GM21825 (cell line): Measurements from ENCODE around the gene CLEC4G.
"Not testable (repeated sequence)": the region's sequence is repeated elsewhere in the genome, so short reads cannot be mapped to it uniquely, and the experiment has no call there.

ENCODE experiments used
- ATAC-seq: cut with Tn5 transposase; IDR thresholded peaks from one replicate; pipeline ENCODE4 v1.9.1; 2021; ENCODE audit warnings: mild to moderate bottlenecking, moderate library complexity; ENCODE audit not compliant: unreplicated experiment

CLEC4G gene

DNA sequence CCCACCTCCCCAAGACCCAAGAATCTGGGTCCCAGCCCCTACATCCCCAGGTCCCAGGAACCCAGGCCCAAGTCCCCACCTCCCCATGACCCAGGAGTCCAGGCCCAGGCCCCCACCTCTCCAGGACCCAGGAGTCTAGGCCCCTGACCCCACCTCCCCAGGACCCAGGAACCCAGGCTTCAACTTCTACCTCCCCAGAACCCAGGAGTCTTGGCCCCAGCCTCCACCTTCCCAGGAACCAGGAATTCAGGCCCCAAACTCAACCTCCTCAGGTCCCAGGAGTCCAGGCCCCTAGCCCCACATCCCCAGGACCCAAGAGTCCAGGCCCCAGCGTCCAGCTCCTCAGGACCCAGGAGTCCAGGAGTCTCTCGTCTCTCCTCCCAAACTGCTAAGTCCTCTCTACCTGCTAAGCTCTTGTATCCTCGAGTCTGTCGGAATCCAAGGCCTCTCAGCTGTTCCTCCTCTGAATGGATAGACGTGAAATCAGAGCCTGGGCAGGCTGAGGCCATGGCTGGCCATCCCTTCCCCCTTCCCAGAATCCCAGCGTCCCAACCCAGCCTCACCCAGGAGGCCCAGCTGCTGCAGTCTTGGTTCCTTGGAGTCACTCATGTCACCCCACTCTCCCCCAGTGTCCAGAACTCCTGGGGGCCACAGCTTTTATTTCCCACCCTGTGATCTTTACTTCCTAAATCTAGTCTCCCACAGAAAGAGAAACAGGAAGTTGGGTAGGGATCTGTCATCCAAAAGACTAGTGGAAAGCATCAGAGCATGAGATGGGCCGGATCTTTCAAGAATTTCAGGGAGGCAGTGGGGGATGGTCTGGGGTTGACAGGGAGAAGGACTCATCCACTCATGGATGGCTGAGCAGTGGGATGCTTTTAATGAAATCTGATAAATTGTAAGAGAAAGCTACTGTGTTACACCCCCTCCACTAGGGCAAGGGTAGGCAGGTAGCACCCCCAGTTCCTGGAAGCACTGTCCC is 15.3 kb upstream of the CLEC4G start, which contains the start of gene CD209:
Gene CD209 (minus strand): TSS at position 632 of the 982 bp plus-strand sequence. CDS start 23 bp downstream, at position 609.
- no peak for ATAC-seq

DNA sequence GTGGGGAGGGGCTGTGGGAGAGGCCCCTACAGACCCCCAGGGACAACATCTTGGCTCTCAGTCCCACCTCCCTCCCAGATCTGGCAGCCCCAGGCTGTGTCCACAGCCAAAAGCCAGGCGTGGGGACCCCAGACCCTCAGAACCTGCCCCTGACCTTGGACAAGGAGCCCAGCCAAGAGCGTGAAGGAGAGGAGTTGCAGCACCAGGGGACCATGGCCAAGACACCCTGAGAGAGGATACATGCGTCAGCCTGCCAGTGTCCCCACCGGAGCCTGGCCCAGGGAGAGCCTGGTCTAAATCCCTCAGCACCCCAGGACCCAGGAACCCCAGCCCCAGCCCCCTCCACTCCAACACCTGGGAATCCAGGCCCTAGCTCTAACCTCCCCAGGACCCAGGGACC is 14.4 kb upstream of the CLEC4G start:
- not testable (repeated sequence) for ATAC-seq

DNA sequence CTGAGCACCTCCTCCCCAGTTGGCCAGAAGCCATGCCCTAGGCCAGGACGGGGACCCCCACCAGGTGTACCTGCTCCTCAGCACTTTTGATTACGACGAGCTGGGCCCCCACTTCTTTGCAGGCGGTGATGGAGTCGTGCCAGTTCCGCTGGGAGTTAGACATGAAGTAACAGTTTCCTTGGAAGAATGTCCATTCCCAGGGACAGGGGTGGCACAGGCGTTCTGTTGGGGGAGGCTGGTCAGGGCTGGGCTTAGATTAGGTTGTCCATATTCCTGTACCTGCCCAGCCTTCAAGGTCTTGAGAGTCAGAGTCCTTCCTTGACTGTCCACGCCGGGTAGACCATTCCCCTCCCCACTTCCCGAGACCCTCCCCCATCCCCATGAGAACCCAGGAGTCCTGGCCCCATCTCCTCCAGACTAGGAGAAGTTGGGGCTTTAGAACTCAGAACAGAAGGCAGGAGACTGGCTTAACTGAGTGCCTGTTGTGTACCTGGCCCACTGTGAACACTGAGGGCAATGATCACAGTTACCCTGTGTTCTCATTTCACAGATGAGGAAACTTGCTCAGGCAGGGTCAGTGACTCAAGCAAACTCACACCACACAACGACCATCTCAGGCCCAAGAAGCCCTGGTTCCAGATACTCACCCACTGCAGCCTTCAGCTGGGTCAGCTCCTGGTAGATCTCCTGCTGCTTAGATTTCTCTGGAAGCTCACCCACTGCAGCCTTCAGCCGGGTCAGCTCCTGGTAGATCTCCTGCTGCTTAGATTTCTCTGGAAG is 13.2 kb upstream of the CLEC4G start:
- no peak for ATAC-seq

DNA sequence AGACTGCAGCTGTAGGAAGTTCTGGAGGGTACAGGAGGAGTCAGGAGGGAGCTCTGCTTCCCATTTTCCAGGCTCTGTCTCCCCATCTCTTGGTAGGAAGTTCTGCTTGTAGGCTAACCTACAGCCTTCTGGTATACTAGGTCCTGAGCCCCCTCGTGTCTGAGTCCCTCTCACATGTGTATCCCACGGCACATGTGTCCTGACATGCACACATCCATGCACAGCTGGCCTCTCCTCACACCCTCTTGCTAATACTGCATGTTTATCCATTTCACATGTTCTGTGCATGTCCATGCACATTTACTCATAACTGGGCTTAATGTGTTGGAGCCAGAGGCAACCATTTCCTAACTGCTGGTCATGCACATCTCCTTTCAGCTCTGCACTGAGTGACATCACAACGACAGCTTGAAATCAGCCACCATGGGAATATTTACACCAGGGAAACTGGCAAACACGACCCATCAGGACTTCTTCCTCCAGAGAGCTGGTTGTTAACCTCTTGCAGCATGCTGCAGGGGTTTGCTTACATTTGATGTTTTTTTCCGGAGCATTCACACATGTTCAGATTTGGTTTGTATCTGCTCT is 12.4 kb upstream of the CLEC4G start:
- ATAC-seq: no peak

DNA sequence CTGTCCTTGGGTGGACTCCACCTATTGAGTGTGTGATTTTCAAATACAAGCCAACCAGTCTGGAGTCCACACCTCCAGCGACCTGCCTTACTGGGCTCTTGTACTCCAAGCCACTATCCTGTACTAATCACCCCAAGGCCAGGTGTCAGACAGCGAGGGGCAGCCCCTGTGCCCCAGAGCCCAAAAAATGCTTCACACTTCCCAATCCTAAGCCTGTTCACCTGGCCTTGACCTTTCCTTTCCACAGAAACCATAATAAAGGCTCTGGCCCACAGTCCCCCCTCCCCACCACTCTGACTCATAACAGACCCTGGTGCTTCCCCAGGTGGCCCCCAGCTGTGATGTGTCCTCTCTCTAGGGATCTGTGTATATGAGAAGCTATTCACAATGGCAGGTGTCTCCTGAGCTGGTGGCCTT is 11.5 kb upstream of the CLEC4G start:
- ATAC-seq: peak; percentile 65

DNA sequence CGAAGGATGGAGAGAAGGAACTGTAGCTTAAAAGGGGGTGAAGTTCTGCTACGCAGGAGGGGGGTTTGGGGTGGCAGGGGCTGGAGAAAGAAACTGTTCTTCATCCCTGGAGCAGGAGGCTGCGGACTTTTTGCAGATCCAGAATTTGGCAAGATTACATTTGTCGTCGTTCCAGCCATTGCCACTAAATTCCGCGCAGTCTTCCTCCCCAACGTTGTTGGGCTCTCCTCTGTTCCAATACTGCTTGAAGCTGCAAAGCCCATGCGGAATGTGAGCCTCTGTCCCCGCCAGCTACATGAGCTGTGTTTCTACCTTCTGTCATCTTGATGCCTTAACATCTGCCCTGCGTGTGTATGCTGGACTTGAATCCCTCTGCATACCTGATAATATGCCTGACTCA is 11.1 kb upstream of the CLEC4G start:
- no peak for ATAC-seq

DNA sequence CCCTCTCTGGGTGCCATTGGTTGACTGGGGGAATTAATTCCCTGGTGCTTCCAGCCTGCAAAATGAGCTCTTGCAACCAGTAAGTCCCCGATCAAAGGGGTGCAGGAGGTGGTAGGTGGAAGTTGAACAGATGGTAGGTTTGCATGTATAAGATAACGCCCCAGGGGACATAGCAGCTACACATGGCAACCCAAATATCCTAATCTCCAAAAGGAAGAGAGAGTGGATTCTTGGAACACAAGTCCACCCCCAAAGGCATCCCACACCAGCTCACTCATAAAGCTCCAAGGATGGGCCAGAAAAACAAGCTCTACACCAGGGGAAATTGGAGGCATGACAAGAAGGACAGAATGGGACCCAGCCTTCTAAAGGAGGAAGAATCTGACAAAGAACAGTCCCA is 10.7 kb upstream of the CLEC4G start:
- ATAC-seq: no peak

DNA sequence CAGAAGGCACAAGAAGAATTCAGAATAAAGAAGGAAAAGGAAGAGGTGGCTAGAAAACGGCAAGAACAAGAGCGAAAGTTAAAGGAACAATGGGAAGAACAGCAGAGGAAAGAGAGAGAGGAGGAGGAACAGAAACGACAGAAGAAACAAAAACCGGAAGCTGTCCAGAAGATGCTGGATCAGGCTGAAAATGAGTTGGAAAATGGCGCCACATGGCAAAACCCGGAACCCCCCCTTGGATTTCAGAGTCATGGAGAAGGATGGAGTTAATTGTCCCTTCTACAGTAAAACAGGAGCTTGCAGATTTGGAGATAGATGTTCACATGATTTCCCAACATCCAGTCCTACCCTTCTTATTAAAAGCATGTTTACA is 8.8 kb upstream of the CLEC4G start:
- no peak for ATAC-seq

DNA sequence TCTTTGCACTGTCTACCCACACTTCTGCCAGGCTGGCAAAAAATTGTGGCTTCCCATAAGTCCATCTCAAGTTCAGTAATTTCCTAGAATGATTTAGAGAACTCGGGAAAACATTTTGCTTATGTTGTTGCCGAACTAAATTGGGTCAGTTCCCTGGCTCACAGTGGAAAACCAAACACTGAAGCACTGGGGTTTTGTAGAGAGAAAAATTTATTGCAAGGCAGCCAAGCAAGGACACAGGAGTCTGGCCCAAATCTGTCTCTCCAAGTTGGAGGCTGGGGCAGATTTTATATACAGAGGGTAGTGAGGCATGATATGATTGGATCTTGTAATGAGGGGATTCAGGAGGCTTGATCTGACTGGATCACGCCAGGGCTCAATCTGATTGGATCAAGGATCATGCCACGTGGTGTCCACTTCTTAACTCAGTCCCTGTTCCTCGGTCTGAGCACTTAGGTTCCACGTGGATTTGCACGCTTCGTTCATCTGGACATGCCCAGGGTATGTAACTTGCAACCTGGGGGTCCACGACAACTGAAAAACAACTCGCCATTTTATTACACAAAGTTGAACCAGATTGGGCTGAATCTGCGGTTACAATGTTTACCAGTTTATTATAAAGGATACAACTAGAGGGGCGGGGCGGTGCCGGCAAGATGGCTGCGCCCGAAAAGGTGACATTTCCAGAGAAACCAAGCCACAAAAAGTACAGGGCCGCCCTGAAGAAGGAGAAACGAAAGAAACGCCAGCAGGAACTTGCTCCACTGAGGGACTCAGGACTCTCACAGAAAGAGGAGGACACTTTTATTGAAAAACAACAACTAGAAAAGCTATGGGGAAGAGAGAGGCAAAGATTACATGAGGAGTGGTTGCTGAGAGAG is 8.1 kb upstream of the CLEC4G start:
- ATAC-seq: no peak

DNA sequence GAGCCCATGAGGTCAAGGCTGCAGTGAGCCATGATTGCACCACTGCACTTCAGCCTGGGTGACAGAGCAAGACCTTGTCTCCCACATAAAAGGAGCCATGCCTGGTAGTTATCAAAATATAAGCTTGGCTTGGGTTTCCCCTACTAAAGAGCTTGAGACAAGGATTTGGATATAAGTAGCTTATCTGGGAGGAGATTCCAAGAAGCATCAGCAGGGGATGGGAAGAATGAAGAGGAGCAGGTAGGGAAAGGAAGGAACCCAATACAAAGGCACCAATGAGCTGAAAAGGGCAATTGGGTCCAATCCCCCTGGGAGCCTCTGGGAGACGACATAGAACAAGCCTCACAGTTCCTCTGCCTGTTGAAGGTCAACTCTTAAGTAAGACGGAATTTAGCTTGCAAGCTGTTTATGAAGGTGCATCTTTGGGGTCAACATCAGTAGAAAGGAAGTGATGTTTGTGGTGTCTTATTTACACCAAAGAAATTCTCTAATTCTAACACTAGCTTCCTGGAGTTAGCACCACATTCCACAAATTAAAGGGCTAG is 7.4 kb upstream of the CLEC4G start:
- no peak for ATAC-seq

DNA sequence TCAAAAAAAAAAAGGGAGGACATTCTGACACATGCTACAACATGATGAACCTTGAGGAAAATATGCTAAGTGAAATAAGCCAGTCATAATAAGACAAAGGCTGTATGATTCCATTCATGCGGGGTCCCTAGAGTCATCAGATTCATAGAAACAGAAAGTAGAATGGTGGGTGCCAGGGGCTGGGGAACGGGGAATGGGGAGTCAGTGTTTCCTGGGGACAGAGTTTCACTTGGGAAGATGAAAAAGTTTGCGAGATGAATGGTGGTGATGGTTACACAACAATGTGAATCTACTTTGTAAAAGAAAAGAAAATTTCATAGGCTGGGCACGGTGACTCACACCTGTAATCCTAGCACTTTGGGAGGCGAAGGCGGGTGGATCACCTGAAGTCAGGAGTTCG is 6.1 kb upstream of the CLEC4G start:
- no peak for ATAC-seq

DNA sequence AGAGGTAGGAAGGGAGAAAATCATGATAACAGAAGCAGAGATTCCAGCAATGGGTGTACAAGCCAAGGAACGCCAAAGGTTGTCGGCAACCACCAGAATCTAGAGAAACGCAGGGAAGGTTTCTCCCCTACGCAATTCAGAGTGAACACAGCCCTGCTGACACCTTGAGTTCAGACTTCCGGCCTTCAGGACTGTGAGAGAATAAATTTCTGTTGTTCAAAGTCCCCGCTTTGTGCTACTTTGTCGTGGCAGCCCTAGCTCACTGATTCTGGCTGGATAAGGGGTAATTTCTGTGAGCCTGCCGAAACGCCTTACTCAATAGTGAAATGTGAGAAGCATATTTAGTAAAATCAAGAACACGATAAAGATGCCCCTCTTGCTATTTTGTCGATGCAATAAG is 5.3 kb upstream of the CLEC4G start:
- no peak for ATAC-seq

DNA sequence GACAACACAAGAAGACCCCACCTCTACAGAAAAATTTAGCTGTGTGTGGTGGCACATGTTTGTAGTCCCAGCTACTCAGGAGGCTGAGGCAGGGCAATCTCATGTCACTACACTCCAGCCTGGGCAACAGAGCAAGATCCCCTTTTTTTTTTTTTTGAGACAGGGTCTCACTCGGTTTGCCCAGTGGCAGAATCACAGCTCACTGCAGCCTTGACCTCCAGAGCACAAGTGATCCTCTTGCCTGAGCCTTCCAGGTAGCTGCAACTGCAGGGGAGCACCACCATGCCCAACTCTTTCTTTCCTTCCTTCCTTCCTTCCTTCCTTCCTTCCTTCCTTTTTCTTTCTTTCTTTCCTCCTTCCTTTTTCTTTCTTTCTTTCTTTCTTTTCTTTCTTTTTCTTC is 4.2 kb upstream of the CLEC4G start:
- ATAC-seq: no peak

DNA sequence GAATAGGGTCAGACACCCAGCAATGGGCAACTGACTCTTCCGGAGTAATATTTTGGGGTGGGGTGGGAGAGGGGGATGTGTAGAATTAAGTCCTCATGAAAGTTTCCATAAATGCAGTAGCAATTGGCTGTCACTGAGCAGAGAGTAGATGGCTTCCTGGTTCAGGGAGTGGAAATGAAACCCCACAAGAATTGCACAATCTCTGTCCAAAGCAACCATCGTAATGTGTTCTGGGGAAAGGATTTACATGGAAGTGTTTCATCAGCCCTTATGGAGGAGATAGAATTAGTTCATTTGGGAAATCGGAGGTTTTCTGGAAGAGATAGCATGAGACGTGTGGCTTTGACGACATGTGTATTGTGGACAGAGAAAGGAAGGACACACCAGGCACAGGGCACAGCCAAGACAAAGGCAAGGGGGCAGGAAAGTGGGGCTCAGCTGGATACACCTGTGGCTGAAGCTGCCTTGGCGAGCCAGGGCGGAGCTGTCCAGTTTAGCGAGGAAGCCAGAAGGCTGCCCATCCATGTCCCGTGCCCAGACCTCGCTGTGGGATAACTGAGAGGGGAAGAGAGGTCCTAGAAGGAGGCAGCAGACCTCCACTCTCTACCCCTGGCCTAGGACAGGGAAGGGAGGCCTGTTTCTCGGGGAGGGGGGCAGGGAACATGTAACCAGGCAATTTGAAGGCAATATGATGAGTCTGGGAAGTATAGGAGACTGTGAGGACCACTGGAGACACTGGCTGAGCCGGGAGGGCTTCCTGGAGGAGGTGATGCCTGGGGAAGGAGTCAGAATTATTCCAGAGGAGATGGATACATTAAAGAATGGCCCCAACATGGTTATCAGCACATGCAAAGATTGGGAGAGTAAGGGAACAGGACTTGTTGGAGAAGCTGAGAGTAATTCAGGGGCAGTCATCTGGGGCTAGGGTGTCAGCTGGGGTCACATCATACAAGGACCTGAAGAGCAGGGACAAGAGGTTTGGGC is 2.6 kb upstream of the CLEC4G start:
- no peak for ATAC-seq

DNA sequence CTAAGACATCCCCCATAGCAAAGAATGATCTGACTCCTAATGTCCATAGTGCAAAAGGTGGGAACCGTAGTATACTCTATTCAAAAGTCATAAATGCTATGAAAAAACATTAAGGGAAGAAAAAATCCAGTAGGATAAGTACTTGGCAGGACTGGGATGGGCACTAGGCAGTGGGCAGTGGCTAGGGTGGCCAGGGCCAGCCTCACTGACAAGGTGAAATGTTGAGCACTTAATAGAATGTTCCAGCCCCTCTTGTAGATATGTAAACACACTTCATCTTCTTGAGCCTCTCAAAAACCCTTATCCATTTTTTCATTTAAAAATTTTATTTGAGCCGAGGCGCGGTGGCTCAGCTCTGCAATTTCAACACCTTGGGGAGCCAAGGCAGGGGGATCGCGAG is 1.5 kb upstream of the CLEC4G start:
- no peak for ATAC-seq

DNA sequence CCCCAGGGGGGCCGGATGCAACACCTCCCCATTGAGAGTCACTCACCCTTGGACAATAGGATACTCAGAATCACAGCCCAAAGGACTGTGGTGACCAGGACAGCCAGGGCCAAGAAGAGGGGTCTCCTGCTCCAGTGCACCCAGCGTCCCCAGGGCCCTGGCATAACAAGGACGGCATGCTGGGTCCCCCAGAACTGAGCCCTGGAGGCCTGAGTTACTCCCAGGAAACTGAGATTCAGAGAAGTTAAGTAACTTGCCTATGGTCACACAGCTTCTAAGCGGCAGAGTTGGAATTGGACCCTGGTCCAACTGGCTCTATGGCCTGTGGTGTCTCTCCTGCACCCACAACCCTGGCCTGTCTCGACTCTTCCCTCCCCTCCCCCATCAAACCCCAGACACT is 295 bp downstream of the CLEC4G start:
- no peak for ATAC-seq

DNA sequence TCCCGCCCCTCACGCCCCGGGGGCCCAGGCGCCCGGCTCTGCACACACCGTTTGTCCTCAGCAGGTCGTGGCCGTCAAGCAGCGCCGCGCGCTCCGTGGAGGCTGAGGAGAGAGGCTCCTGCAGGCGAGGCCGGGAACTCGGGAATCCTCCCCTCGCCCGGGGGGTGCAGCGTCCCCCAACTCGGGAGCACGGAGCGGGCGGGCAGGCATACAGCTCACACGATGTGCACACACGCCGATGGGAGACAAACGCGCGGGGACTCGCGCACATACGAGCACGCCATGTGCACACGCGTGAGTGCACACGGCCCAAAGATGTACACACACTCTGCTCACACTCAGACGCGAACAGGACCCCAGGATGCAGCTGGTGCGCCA is 703 bp downstream of the CLEC4G start:
- no peak for ATAC-seq

DNA sequence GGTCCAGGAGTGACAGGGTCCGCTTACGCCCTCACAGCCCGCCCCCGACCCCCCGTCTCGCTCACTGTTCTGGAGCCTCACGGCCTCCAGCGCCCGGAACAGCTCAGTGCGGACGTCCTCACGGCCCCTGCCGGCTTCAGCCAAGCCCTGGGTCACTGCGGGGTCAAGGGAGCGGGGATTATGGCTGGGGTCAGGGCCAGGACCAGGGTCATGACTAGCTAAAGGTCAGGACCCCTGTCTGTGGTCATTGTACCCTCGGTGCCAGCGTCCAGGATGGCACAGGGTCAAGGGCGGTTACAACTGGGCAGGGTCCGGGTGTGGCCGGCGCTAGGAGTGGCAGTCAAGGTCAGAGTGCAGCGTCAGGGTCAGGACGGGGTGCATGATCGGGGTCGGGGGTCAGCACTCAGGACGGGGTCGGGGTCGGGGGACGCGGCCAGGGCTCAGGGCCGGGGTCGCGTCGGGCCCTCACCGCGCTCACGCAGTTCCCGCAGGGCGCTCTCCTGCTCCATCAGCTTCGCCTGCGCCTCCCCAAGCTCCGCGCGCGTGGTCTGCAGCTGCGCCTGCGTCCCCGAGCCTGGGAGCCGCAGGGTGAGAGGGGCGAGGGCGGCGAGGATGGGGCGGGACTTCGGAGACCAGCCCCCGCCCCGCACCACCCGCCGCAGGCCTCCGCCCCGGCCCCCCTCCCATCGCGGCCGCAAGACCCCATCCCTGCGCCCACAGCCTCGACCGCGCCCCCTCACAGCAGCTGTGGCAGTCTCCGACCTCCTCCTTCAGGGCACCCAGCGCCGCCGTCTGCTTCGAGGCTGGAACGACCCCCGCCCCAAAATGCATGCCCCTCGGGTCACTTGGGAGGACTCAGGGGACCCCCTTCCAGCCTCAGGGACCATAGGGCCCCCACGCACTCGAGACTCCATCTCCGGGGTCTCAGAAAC is 1.4 kb downstream of the CLEC4G start:
- no peak for ATAC-seq
